H1 (cell line): ENCODE measurements around the gene HMX1. TPM values are rescaled to one million over a fixed set of nuclear protein-coding genes. Genes with fewer than 3 reads are reported as not detected.

ENCODE experiments used
- CTCF ChIA-PET: fragments of 300-600 bp; sonication (Branson Sonifier 250); formaldehyde crosslinking; loops from one replicate; lab custom pipeline; 2021; ENCODE audit not compliant: partially characterized antibody; lab: Charles Lee
- POLR2A ChIA-PET: fragments of 300-600 bp; sonication (Branson Sonifier 250); formaldehyde crosslinking; loops from one replicate; lab custom pipeline; 2021; ENCODE audit warnings: inconsistent platforms; ENCODE audit not compliant: partially characterized antibody; lab: Charles Lee
- DNase-seq, 2 experiments: peaks; one replicate each; pipeline versions ENCODE4 v3.0.0 to v3.0.0-alpha.2; 2010 to 2022; ENCODE audit warnings: low spot score in 2 of 2, low read depth in 1 of 2, mixed read lengths in 1 of 2
- FAIRE-seq: peaks from 2 replicates; lab custom pipeline; 2011; peaks lifted over from hg19 to GRCh38; lab: Jason Lieb, UNC
- H2AFZ ChIP-seq: 2 replicates; pipeline ENCODE4 v1.8.1; 2012; ENCODE audit warnings: low read length, inconsistent platforms
- H2AK5ac ChIP-seq: 2 replicates; pipeline ENCODE4 v1.6.1; 2013; ENCODE audit warnings: low read depth, low read length
- H2BK120ac ChIP-seq: replicated peaks from 2 replicates; pipeline ENCODE3; 2013; ENCODE audit warnings: low read depth, low read length, inconsistent platforms
- H2BK12ac ChIP-seq: 2 replicates; pipeline ENCODE4 v1.6.1; 2013; ENCODE audit warnings: low read depth, low read length
- H2BK15ac ChIP-seq: 2 replicates; pipeline ENCODE4 v1.6.1; 2013; ENCODE audit warnings: low read length
- H2BK20ac ChIP-seq: 2 replicates; pipeline ENCODE4 v1.6.1; 2013; ENCODE audit warnings: low read length
- H2BK5ac ChIP-seq: 2 replicates; pipeline ENCODE4 v1.6.1; 2013; ENCODE audit warnings: low read depth, low read length
- H3K14ac ChIP-seq: 2 replicates; pipeline ENCODE4 v1.6.1; 2013; ENCODE audit warnings: inconsistent platforms; ENCODE audit not compliant: insufficient read length
- H3K18ac ChIP-seq: 2 replicates; pipeline ENCODE4 v1.6.1; 2013; ENCODE audit warnings: low read length; ENCODE audit errors: extremely low read depth
- H3K23ac ChIP-seq: 2 replicates; pipeline ENCODE4 v1.6.1; 2013; ENCODE audit warnings: inconsistent platforms; ENCODE audit not compliant: insufficient read length
- H3K23me2 ChIP-seq: 2 replicates; pipeline ENCODE4 v1.6.1; 2013; ENCODE audit warnings: low read depth, low read length
- H3K27ac ChIP-seq: 2 replicates; pipeline ENCODE4 v1.6.1; 2011; ENCODE audit warnings: low read depth, low read length, inconsistent platforms
- H3K27me3 ChIP-seq, 4 experiments: replicated peaks in 1 of 4; 1 replicate in 1 of 4; 2 replicates in 3 of 4; pipeline versions ENCODE4 v1.6.1 to v1.8.1; 2011 to 2013; ENCODE audit warnings: low read length in 3 of 4, mild to moderate bottlenecking in 3 of 4, inconsistent platforms in 2 of 4, mixed read lengths in 2 of 4, moderate library complexity in 1 of 4; ENCODE audit not compliant: control insufficient read depth in 3 of 4, insufficient read depth in 3 of 4; ENCODE audit errors: extremely low read depth in 1 of 4
- H3K36me3 ChIP-seq, 4 experiments: 2 replicates each; pipeline versions ENCODE4 v1.6.1 to v1.8.1; 2011 to 2013; ENCODE audit warnings: mild to moderate bottlenecking in 4 of 4, low read length in 3 of 4, moderate library complexity in 2 of 4, control low read depth in 1 of 4, inconsistent platforms in 1 of 4; ENCODE audit not compliant: insufficient read depth in 4 of 4, control insufficient read depth in 2 of 4
- H3K4ac ChIP-seq: replicated peaks from 2 replicates; pipeline ENCODE3; 2013; ENCODE audit warnings: low read length, low read depth, mixed read lengths, inconsistent platforms; ENCODE audit not compliant: insufficient read length
- H3K4me1 ChIP-seq, 4 experiments: replicated peaks in 1 of 4; 1 replicate in 1 of 4; 2 replicates in 3 of 4; pipeline versions ENCODE4 v1.6.1 to v1.8.1; 2011 to 2013; ENCODE audit warnings: low read length in 3 of 4, inconsistent platforms in 2 of 4, mixed read lengths in 1 of 4; ENCODE audit not compliant: insufficient read depth in 4 of 4, control insufficient read depth in 3 of 4
- H3K4me2 ChIP-seq, 2 experiments: 2 replicates each; pipeline versions ENCODE4 v1.6.1 to v1.8.1; 2011 to 2013; ENCODE audit warnings: low read depth in 2 of 2, low read length in 2 of 2, control low read depth in 1 of 2, inconsistent platforms in 1 of 2, mild to moderate bottlenecking in 1 of 2; ENCODE audit not compliant: insufficient read depth in 1 of 2
- H3K4me3 ChIP-seq, 4 experiments: fragments of 200-600, 300-600 bp in 1 of 4; sonication (generic), shearing (Covaris generic), sonication (Bioruptor Twin) in 1 of 4; 2 replicates each; pipeline versions ENCODE4 v1.5.1 to v1.8.1; 2011 to 2016; ENCODE audit warnings: low read length in 4 of 4, low read depth in 3 of 4, control low read depth in 2 of 4, inconsistent platforms in 2 of 4, mild to moderate bottlenecking in 2 of 4, mixed read lengths in 1 of 4, moderate library complexity in 1 of 4; ENCODE audit not compliant: insufficient read depth in 2 of 4; ENCODE audit errors: extremely low read depth in 1 of 4
- H3K56ac ChIP-seq: replicated peaks from 2 replicates; pipeline ENCODE3; 2013; ENCODE audit warnings: low read depth, mild to moderate bottlenecking, mixed read lengths, low read length, inconsistent platforms; ENCODE audit not compliant: insufficient read length
- H3K79me1 ChIP-seq: 2 replicates; pipeline ENCODE4 v1.6.1; 2013; ENCODE audit warnings: low read depth, low read length, control low read depth
- H3K79me2 ChIP-seq, 2 experiments: 2 replicates each; pipeline versions ENCODE4 v1.6.1 to v1.8.1; 2012 to 2013; ENCODE audit warnings: low read length in 2 of 2, mild to moderate bottlenecking in 2 of 2, inconsistent platforms in 1 of 2; ENCODE audit not compliant: insufficient read depth in 2 of 2, control insufficient read depth in 1 of 2
- H3K9ac ChIP-seq, 4 experiments: replicated peaks in 1 of 4; 1 replicate in 1 of 4; 2 replicates in 3 of 4; pipeline versions ENCODE4 v1.6.1 to v1.8.1; 2011 to 2013; ENCODE audit warnings: low read depth in 3 of 4, low read length in 3 of 4, control low read depth in 2 of 4, mild to moderate bottlenecking in 2 of 4, moderate library complexity in 2 of 4, inconsistent platforms in 1 of 4; ENCODE audit errors: extremely low read depth in 1 of 4
- H3K9me3 ChIP-seq, 2 experiments: 2 replicates each; pipeline versions ENCODE4 v1.6.1 to v1.8.1; 2012 to 2013; ENCODE audit warnings: mild to moderate bottlenecking in 2 of 2, moderate library complexity in 2 of 2, control low read depth in 1 of 2, inconsistent platforms in 1 of 2, low read depth in 1 of 2, low read length in 1 of 2, mixed read lengths in 1 of 2; ENCODE audit not compliant: insufficient read depth in 2 of 2
- H4K20me1 ChIP-seq, 2 experiments: replicated peaks in 1 of 2; 2 replicates each; pipeline versions ENCODE3 to v1.8.1; 2011 to 2013; ENCODE audit warnings: inconsistent platforms in 2 of 2, low read length in 2 of 2, mild to moderate bottlenecking in 1 of 2; ENCODE audit not compliant: insufficient read depth in 2 of 2, control insufficient read depth in 1 of 2
- H4K5ac ChIP-seq: 2 replicates; pipeline ENCODE4 v1.6.1; 2013; ENCODE audit warnings: low read length, low read depth, mixed read lengths, inconsistent platforms; ENCODE audit not compliant: insufficient read length
- H4K8ac ChIP-seq: 2 replicates; pipeline ENCODE4 v1.8.0; 2013; ENCODE audit warnings: mild to moderate bottlenecking, moderate library complexity, low read length, inconsistent platforms; ENCODE audit not compliant: insufficient read depth; ENCODE audit errors: extremely low read depth
- H4K91ac ChIP-seq: replicated peaks from 2 replicates; pipeline ENCODE3; 2013; ENCODE audit warnings: low read length, mixed read lengths, inconsistent platforms; ENCODE audit not compliant: insufficient read length
- EZH2 ChIP-seq: fragments of 200-600 bp; sonication (generic); IDR thresholded peaks from 2 replicates; pipeline ENCODE4 v1.7.1; 2012; ENCODE audit warnings: low read depth, mild to moderate bottlenecking, moderate library complexity, low read length, inconsistent platforms; ENCODE audit not compliant: severe bottlenecking
- GABPA ChIP-seq: IDR thresholded peaks from 2 replicates; pipeline ENCODE4 v1.6.1; 2011; ENCODE audit warnings: mild to moderate bottlenecking, low read length, moderate library complexity, borderline replicate concordance; ENCODE audit not compliant: insufficient read depth
- GTF2F1 ChIP-seq: IDR thresholded peaks from 2 replicates; pipeline ENCODE4 v1.6.1; 2012; ENCODE audit warnings: low read depth, low read length, improper control_type of control experiment, borderline replicate concordance
- JUN ChIP-seq: IDR thresholded peaks from 2 replicates; pipeline ENCODE4 v1.6.1; 2011; ENCODE audit warnings: low read depth, mild to moderate bottlenecking, improper control_type of control experiment, low read length
- PHF8 ChIP-seq: fragments of 200-600 bp; sonication (generic); conservative IDR thresholded peaks from 2 replicates; pipeline ENCODE4 v1.7.1; 2012; ENCODE audit warnings: low read depth, mild to moderate bottlenecking, inconsistent platforms, low read length, moderate library complexity
- SIRT6 ChIP-seq: IDR thresholded peaks from one replicate; pipeline ENCODE4 v1.7.1; 2012; ENCODE audit warnings: low read length, inconsistent platforms
- SP2 ChIP-seq: IDR thresholded peaks from 2 replicates; pipeline ENCODE4 v1.6.1; 2012; ENCODE audit warnings: mild to moderate bottlenecking, low read length, inconsistent platforms
- SRF ChIP-seq: IDR thresholded peaks from 2 replicates; pipeline ENCODE4 v1.6.1; 2011; ENCODE audit warnings: mild to moderate bottlenecking, low read depth, low read length, moderate library complexity
- TAF1 ChIP-seq: IDR thresholded peaks from 2 replicates; pipeline ENCODE4 v1.6.1; 2011; ENCODE audit warnings: mild to moderate bottlenecking, low read depth, low read length
- TAF7 ChIP-seq: optimal IDR thresholded peaks from 2 replicates; pipeline ENCODE3; 2011; ENCODE audit warnings: low read depth, mild to moderate bottlenecking, inconsistent platforms, low read length, moderate library complexity, borderline replicate concordance
- WGBS, 2 experiments: shearing (Covaris generic) in 1 of 2; methylation state at CpG; one replicate each; pipeline versions ENCODE4 v1.1.6 to v1.1.7; 2013 to 2015; ENCODE audit warnings: low lambda C conversion rate in 2 of 2, mixed read lengths in 2 of 2, inconsistent platforms in 1 of 2, low coverage in 1 of 2, missing lambda C conversion rate in 1 of 2; ENCODE audit not compliant: insufficient replicate concordance in 2 of 2, insufficient coverage in 1 of 2, insufficient read length in 1 of 2; ENCODE audit errors: extremely low coverage in 1 of 2, missing lambda C conversion rate in 1 of 2; 5-methylcytosine and 5-hydroxymethylcytosine counted together
- polyA plus RNA-seq, 7 experiments: library from polyadenylated mRNA; depleted of rRNA in 3 of 7; stranded (reverse) in 5 of 7; unstranded in 2 of 7; fragments of >200 nt in 5 of 7; fragments of 200-250 nt in 2 of 7; gene quantifications; 1 replicate in 5 of 7; 2 replicates in 1 of 7; 4 replicates in 1 of 7; pipeline versions ENCODE4 v1.2.1 to v1.2.3, GENCODE V29; 2011 to 2013; ENCODE audit warnings: missing spikeins in 2 of 7, mixed read lengths in 2 of 7
- total RNA-seq: library from RNA; stranded (reverse); fragmentation: NEBNext Ultra II Directional; extraction: Animal tissue kit (Norgen Biotek cat#: 25700); gene quantifications from 2 replicates; pipeline ENCODE4 v1.2.1, GENCODE V29; 2021
- TF ChIP-seq, protein P1 (sequence below): IDR thresholded peaks from 2 replicates; pipeline ENCODE4 v1.6.1; 2012; ENCODE audit warnings: low read length, inconsistent platforms

HMX1 gene
- total and polyA plus RNA-seq, 2 of the 8 experiments (the other 6 are each of a cell fraction or from before 2014, with no cell fraction given), result 0.26 TPM; not detected in 1

- no peak for FAIRE-seq
- POLR2A ChIA-PET, result no interaction called here
- H3K14ac ChIP-seq, result no peak overlapping the region
- TF ChIP-seq GABPA (no peak), EZH2 (no peak), SP2 (no peak), PHF8 (no peak), GTF2F1 (no peak), SRF (no peak), JUN (no peak), TAF1 (no peak), SIRT6 (no peak), TAF7 (no peak)
- TF ChIP-seq, protein P1, sequence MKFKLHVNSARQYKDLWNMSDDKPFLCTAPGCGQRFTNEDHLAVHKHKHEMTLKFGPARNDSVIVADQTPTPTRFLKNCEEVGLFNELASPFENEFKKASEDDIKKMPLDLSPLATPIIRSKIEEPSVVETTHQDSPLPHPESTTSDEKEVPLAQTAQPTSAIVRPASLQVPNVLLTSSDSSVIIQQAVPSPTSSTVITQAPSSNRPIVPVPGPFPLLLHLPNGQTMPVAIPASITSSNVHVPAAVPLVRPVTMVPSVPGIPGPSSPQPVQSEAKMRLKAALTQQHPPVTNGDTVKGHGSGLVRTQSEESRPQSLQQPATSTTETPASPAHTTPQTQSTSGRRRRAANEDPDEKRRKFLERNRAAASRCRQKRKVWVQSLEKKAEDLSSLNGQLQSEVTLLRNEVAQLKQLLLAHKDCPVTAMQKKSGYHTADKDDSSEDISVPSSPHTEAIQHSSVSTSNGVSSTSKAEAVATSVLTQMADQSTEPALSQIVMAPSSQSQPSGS, result no peak
These were observed 19.4 kb downstream of the HMX1 start for GRCh38 chr4:8852118-8852704.

More at GRCh38 chr4:8852118-8852704, 19.4 kb downstream of the HMX1 start:
- 0 out of 2 replicates have a peak overlapping the region, but pooled peaks have one; percentile 27 for H2BK12ac ChIP-seq
- H2AFZ ChIP-seq, result no peak overlapping the region
- whole genome bisulfite sequencing, 2 experiments, result 85% methylated on average over 16 of the region's 17 CpGs; no CpG with 5 or more reads in 1 of the 2 experiments
- H2BK120ac ChIP-seq, result no peak overlapping the region
- H2BK15ac ChIP-seq, result no peak overlapping the region
- CTCF ChIA-PET, result interaction anchor here (1.0 to 2.2 kb wide), 6 partner anchors 16 to 170 kb away, joined by 3 to 7 read pairs (median 4); no protein-coding TSS in a partner anchor
- H3K79me2 ChIP-seq, result no peaks in the 10 kb centered on the region
- H2BK20ac ChIP-seq, result peak overlapping the region; percentile 21; the same call in 1 of the 2 replicates
- no peaks in the 10 kb centered on the region; a peak in 1 of 8 replicates for H3K36me3 ChIP-seq
- H3K4me3 ChIP-seq, result no peak overlapping the region
- H4K5ac ChIP-seq, result no peak overlapping the region
- no peak overlapping the region for H3K23ac ChIP-seq
- H3K23me2 ChIP-seq, result no peaks in the 10 kb centered on the region
- H3K9ac ChIP-seq, result no peak overlapping the region
- H3K9me3 ChIP-seq, result no peaks in the 10 kb centered on the region
- H3K4me1 ChIP-seq, result peaks cover 0 to 22% (median 11%) of the 10 kb centered on the region in 4 experiments; a peak in 6 of 7 replicates
- no peak for DNase-seq
- no peak overlapping the region for H4K91ac ChIP-seq
- peaks cover 4 to 5% of the 10 kb centered on the region in 2 experiments for H4K20me1 ChIP-seq
- H3K27me3 ChIP-seq, result peaks cover 31 to 43% (median 39%) of the 10 kb centered on the region in 4 experiments
- H2AK5ac ChIP-seq, result no peak overlapping the region
- H3K79me1 ChIP-seq, result no peaks in the 10 kb centered on the region
- no peak overlapping the region for H2BK5ac ChIP-seq
- H4K8ac ChIP-seq, result peak overlapping the region; percentile 29; the same call in 1 of the 2 replicates
- H3K4me2 ChIP-seq, result no peak overlapping the region
- H3K56ac ChIP-seq, result no peak overlapping the region
- no peak overlapping the region for H3K18ac ChIP-seq
- H3K27ac ChIP-seq, result no peak overlapping the region
- H3K4ac ChIP-seq, result no peak overlapping the region
